HCT116 (cell line): Measurements from ENCODE around the gene MAPK4. TPM values are rescaled to one million over a fixed set of nuclear protein-coding genes. Genes with fewer than 3 reads are reported as not detected.

ENCODE experiments used
- ATAC-seq: fragments of 200-7000 bp; cut with Tn5 transposase; 2 replicates; pipeline ENCODE4 v1.9.1; 2020; ENCODE audit warnings: mild to moderate bottlenecking, moderate library complexity
- BruUV-seq: library from RNA; stranded (reverse); fragments of 400-500 nt; replicated peaks from 2 replicates; lab custom pipeline; 2021; lab: Mats Ljungman, UMichigan
- CTCF ChIA-PET: fragments of 300-600 bp; sonication (Branson Sonifier 250); formaldehyde crosslinking; loops from one replicate; lab custom pipeline; 2021; ENCODE audit warnings: antibody characterized with exemption; lab: Charles Lee
- POLR2A ChIA-PET: fragments of 300-600, 350-600 bp; sonication (Branson Sonifier 250); formaldehyde crosslinking; loops from one replicate; lab custom pipeline; 2021; ENCODE audit warnings: antibody characterized with exemption; lab: Charles Lee
- RAD21 ChIA-PET, 2 experiments: fragments of 300-600 bp; sonication (Branson Sonifier 250); formaldehyde crosslinking; loops; one replicate each; lab custom pipeline; 2023; ENCODE audit warnings: low total read pairs in 2 of 2; ENCODE audit not compliant: uncharacterized antibody in 2 of 2, unreplicated experiment in 2 of 2, low non-redundant PET in 1 of 2; lab: Charles Lee
- DNase-seq: peaks from one replicate; pipeline ENCODE4 v3.0.0-alpha.2; 2010; ENCODE audit warnings: low read depth, low spot score
- H2AFZ ChIP-seq: fragments of 200-600 bp; shearing (Covaris generic), sonication (generic); 2 replicates; pipeline ENCODE4 v1.6.1; 2017; ENCODE audit warnings: low read depth, mixed run types, mixed read lengths, antibody characterized with exemption, low read length; ENCODE audit not compliant: poor library complexity, severe bottlenecking
- H3K27ac ChIP-seq: 2 replicates; pipeline ENCODE4 v1.5.1; 2012; ENCODE audit warnings: low read depth, low read length
- H3K27me3 ChIP-seq: fragments of 200-600 bp; sonication (generic); 2 replicates; pipeline ENCODE4 v1.6.1; 2016; ENCODE audit warnings: mixed run types, low read length, mixed read lengths; ENCODE audit not compliant: insufficient read depth
- H3K36me3 ChIP-seq, 2 experiments: fragments of 200-500 bp in 1 of 2; fragments of 200-600 bp in 1 of 2; sonication (Bioruptor generic) in 1 of 2; sonication (generic) in 1 of 2; 2 replicates each; pipeline versions ENCODE4 v1.5.1 to v1.6.1; 2014 to 2016; ENCODE audit warnings: low read length in 2 of 2, inconsistent platforms in 1 of 2, mixed read lengths in 1 of 2, mixed run types in 1 of 2; ENCODE audit not compliant: insufficient read depth in 2 of 2, control insufficient read depth in 1 of 2
- H3K4me1 ChIP-seq, 2 experiments: fragments of 200-600 bp in 1 of 2; sonication (generic) in 1 of 2; 2 replicates each; pipeline versions ENCODE4 v1.5.1 to v1.6.1; 2012 to 2017; ENCODE audit warnings: low read length in 2 of 2, inconsistent platforms in 1 of 2, mild to moderate bottlenecking in 1 of 2, mixed read lengths in 1 of 2, mixed run types in 1 of 2, moderate library complexity in 1 of 2; ENCODE audit not compliant: insufficient read depth in 2 of 2, control insufficient read depth in 1 of 2
- H3K4me2 ChIP-seq: fragments of 200-600 bp; sonication (generic); 2 replicates; pipeline ENCODE4 v1.6.1; 2017; ENCODE audit warnings: mixed run types, low read length, mixed read lengths
- H3K4me3 ChIP-seq, 2 experiments: fragments of 200-600 bp in 1 of 2; sonication (generic) in 1 of 2; replicated peaks in 1 of 2; 2 replicates each; pipeline ENCODE4 v1.5.1; 2011 to 2016; ENCODE audit warnings: low read length in 2 of 2, control low read depth in 1 of 2, low read depth in 1 of 2, mild to moderate bottlenecking in 1 of 2, mixed read lengths in 1 of 2, mixed run types in 1 of 2
- H3K79me2 ChIP-seq: fragments of 200-600 bp; sonication (generic); 2 replicates; pipeline ENCODE4 v1.6.1; 2017; ENCODE audit warnings: mild to moderate bottlenecking, mixed run types, low read length, moderate library complexity, mixed read lengths; ENCODE audit not compliant: insufficient read depth
- H3K9ac ChIP-seq: fragments of 200-600 bp; sonication (generic); 2 replicates; pipeline ENCODE4 v1.6.1; 2016; ENCODE audit warnings: low read length, mixed read lengths
- H3K9me2 ChIP-seq: fragments of 200-600 bp; sonication (generic), shearing (Covaris generic); 2 replicates; pipeline ENCODE4 v1.6.1; 2017; ENCODE audit warnings: mixed run types, mild to moderate bottlenecking, moderate library complexity; ENCODE audit not compliant: insufficient read depth
- H3K9me3 ChIP-seq, 2 experiments: fragments of 200-500 bp in 1 of 2; fragments of 200-600 bp in 1 of 2; sonication (Bioruptor generic) in 1 of 2; sonication (generic) in 1 of 2; 2 replicates each; pipeline ENCODE4 v1.6.1; 2014 to 2017; ENCODE audit warnings: low read length in 2 of 2, mixed read lengths in 2 of 2, inconsistent platforms in 1 of 2, low read depth in 1 of 2, mild to moderate bottlenecking in 1 of 2, mixed run types in 1 of 2, moderate library complexity in 1 of 2; ENCODE audit not compliant: control insufficient read depth in 1 of 2, insufficient read depth in 1 of 2
- H4K20me1 ChIP-seq: fragments of 200-600 bp; sonication (generic), shearing (Covaris generic); 2 replicates; pipeline ENCODE4 v1.6.1; 2017; ENCODE audit warnings: mixed run types, mild to moderate bottlenecking, moderate library complexity; ENCODE audit not compliant: insufficient read depth
- CEBPB ChIP-seq: IDR thresholded peaks from 2 replicates; pipeline ENCODE4 v1.6.1; 2012; ENCODE audit warnings: low read depth
- EGR1 ChIP-seq: IDR thresholded peaks from 2 replicates; pipeline ENCODE4 v1.6.1; 2012; ENCODE audit warnings: low read depth
- ELF1 ChIP-seq: IDR thresholded peaks from 2 replicates; pipeline ENCODE4 v1.6.1; 2012; ENCODE audit warnings: low read depth, borderline replicate concordance
- EZH2 ChIP-seq: fragments of 200-600 bp; sonication (generic); IDR thresholded peaks from 2 replicates; pipeline ENCODE4 v1.6.1; 2017; ENCODE audit warnings: antibody characterized with exemption, mixed run types
- EZH2phosphoT487 ChIP-seq: fragments of 200-600 bp; IDR thresholded peaks from 2 replicates; pipeline ENCODE4 v1.6.1; 2018; ENCODE audit warnings: antibody characterized with exemption, borderline replicate concordance
- FOSL1 ChIP-seq: IDR thresholded peaks from 2 replicates; pipeline ENCODE4 v1.6.1; 2012; ENCODE audit warnings: low read depth
- JUND ChIP-seq: IDR thresholded peaks from 2 replicates; pipeline ENCODE4 v1.6.1; 2012
- MAX ChIP-seq: IDR thresholded peaks from 2 replicates; pipeline ENCODE4 v1.6.1; 2012
- POLR2A ChIP-seq: IDR thresholded peaks from 2 replicates; pipeline ENCODE4 v1.7.0; 2011; ENCODE audit warnings: borderline replicate concordance; ENCODE audit not compliant: insufficient read depth, insufficient read length; ENCODE audit errors: extremely low read depth
- POLR2AphosphoS5 ChIP-seq: IDR thresholded peaks from 2 replicates; pipeline ENCODE4 v1.6.1; 2011; ENCODE audit warnings: mild to moderate bottlenecking, low read depth, low read length, moderate library complexity
- SP1 ChIP-seq: IDR thresholded peaks from 2 replicates; pipeline ENCODE4 v1.6.1; 2012; ENCODE audit warnings: low read depth
- SRF ChIP-seq: IDR thresholded peaks from 2 replicates; pipeline ENCODE4 v1.6.1; 2012; ENCODE audit warnings: low read depth
- TCF7L2 ChIP-seq: IDR thresholded peaks from 2 replicates; pipeline ENCODE4 v1.7.0; 2011; ENCODE audit warnings: borderline replicate concordance, inconsistent platforms; ENCODE audit not compliant: insufficient read depth, insufficient read length; ENCODE audit errors: extremely low read depth
- YY1 ChIP-seq: IDR thresholded peaks from 2 replicates; pipeline ENCODE4 v1.6.1; 2011; ENCODE audit warnings: low read length, low read depth, moderate library complexity, mild to moderate bottlenecking; ENCODE audit not compliant: insufficient replicate concordance; ENCODE audit errors: extremely low read depth
- ZFX ChIP-seq: fragments of 450-650 bp; IDR thresholded peaks from 2 replicates; pipeline ENCODE4 v1.6.1; 2017
- ZNF274 ChIP-seq: fragments of 200-500 bp; sonication (Bioruptor generic); IDR thresholded peaks from 2 replicates; pipeline ENCODE4 v1.6.1; 2014; ENCODE audit warnings: mild to moderate bottlenecking, low read depth, low read length, inconsistent platforms
- intact Hi-C: fragments of 100-400 bp; cut with micrococcal nuclease; formaldehyde crosslinking; loops from 2 replicates; pipeline ENCODE4 v1.10.0; 2022
- total RNA-seq: library from RNA; stranded (reverse); gene quantifications from one replicate; pipeline ENCODE4 v1.2.1, GENCODE V29; 2021; ENCODE audit not compliant: unreplicated experiment
- TF ChIP-seq, protein P1 (sequence below): IDR thresholded peaks from 2 replicates; pipeline ENCODE4 v1.6.1; 2012; ENCODE audit warnings: low read depth
- TF ChIP-seq, protein P2 (sequence below): IDR thresholded peaks from 2 replicates; pipeline ENCODE4 v1.6.1; 2012
- TF ChIP-seq, protein P3 (sequence below), 3 experiments: fragments of 200-600 bp in 1 of 3; sonication (generic) in 1 of 3; IDR thresholded peaks in 2 of 3; conservative IDR thresholded peaks in 1 of 3; 2 replicates each; pipeline ENCODE4 v1.5.1; 2012 to 2017; ENCODE audit warnings: low read depth in 2 of 3, low read length in 2 of 3, antibody characterized with exemption in 1 of 3, borderline replicate concordance in 1 of 3, control low read depth in 1 of 3, mild to moderate bottlenecking in 1 of 3, mixed read lengths in 1 of 3, mixed run types in 1 of 3, moderate library complexity in 1 of 3; ENCODE audit not compliant: insufficient read depth in 1 of 3

The MAPK4 gene
- total RNA-seq, 1 experiment from 2014 or later, result 0.89 TPM

DNA sequence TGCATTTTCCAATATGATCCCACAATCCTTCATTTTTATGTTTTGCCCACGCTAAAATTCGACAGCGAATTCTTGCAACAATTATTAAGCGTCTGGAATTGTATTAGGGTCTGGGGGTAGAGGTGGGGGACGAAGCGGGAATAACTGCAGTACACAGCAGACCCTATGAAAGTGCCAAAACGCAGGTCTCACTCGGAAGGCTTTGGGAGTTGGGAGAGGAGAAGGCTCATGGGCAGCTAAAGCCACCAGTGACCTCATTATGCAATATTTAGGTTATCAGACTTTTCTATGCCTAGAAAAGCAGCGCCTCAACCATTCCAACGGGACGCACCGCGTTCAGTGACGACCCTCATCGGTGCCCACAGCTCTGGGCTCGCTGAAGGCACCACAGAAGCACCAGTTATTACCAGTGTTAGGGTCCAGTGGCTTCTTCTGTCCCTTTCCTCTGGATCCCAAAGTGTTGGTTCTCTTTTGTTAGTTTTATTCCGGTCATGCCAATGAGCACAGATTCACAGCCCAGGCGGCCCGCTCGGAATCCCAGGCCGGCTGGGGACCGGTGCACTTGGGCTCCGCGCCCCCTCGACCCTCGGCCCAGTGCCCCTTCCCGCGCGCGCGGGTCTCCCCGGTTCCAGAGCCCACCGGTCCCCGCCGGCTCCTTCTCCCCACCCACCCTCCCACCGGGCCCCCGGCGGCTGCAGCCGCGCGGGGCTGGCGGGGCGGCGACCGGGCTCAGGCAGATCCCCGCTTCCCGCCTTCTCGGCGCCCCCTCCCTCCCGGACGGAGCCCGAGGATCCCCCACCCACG is 737 bp upstream of the MAPK4 start:
- H3K4me1 ChIP-seq, result no peaks in the 10 kb centered on the region; a peak in 1 of 4 replicates
- no peak for ATAC-seq
- RAD21 ChIA-PET, result no interaction called here
- no peak overlapping the region for H3K9ac ChIP-seq
- H3K4me3 ChIP-seq, result no peak overlapping the region; a peak in 2 of 4 replicates
- no peaks in the 10 kb centered on the region for H3K79me2 ChIP-seq
- POLR2A ChIA-PET, result no interaction called here
- no peak overlapping the region for H3K27ac ChIP-seq
- no peaks in the 10 kb centered on the region for H3K36me3 ChIP-seq
- no TSS peak for BruUV-seq
- DNase-seq, result no peak
- TF ChIP-seq ELF1, result no peak
- no peak for TF ChIP-seq EGR1
- TF ChIP-seq, protein P1, sequence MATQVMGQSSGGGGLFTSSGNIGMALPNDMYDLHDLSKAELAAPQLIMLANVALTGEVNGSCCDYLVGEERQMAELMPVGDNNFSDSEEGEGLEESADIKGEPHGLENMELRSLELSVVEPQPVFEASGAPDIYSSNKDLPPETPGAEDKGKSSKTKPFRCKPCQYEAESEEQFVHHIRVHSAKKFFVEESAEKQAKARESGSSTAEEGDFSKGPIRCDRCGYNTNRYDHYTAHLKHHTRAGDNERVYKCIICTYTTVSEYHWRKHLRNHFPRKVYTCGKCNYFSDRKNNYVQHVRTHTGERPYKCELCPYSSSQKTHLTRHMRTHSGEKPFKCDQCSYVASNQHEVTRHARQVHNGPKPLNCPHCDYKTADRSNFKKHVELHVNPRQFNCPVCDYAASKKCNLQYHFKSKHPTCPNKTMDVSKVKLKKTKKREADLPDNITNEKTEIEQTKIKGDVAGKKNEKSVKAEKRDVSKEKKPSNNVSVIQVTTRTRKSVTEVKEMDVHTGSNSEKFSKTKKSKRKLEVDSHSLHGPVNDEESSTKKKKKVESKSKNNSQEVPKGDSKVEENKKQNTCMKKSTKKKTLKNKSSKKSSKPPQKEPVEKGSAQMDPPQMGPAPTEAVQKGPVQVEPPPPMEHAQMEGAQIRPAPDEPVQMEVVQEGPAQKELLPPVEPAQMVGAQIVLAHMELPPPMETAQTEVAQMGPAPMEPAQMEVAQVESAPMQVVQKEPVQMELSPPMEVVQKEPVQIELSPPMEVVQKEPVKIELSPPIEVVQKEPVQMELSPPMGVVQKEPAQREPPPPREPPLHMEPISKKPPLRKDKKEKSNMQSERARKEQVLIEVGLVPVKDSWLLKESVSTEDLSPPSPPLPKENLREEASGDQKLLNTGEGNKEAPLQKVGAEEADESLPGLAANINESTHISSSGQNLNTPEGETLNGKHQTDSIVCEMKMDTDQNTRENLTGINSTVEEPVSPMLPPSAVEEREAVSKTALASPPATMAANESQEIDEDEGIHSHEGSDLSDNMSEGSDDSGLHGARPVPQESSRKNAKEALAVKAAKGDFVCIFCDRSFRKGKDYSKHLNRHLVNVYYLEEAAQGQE, result no peak
- no peak for TF ChIP-seq EZH2
- no peak for TF ChIP-seq MAX
- TF ChIP-seq ZNF274, result no peak
- no peak for TF ChIP-seq POLR2A
- no peak for TF ChIP-seq SRF
- TF ChIP-seq JUND, result no peak
- TF ChIP-seq TCF7L2, result no peak
- TF ChIP-seq, protein P2, sequence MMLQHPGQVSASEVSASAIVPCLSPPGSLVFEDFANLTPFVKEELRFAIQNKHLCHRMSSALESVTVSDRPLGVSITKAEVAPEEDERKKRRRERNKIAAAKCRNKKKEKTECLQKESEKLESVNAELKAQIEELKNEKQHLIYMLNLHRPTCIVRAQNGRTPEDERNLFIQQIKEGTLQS, result no peak
- TF ChIP-seq YY1, result no peak
- TF ChIP-seq ZFX, result no peak
- TF ChIP-seq FOSL1, result no peak
- TF ChIP-seq EZH2phosphoT487, result no peak
- no peak for TF ChIP-seq POLR2AphosphoS5
- no peak for TF ChIP-seq SP1
- TF ChIP-seq CEBPB, result no peak
- TF ChIP-seq, protein P3, sequence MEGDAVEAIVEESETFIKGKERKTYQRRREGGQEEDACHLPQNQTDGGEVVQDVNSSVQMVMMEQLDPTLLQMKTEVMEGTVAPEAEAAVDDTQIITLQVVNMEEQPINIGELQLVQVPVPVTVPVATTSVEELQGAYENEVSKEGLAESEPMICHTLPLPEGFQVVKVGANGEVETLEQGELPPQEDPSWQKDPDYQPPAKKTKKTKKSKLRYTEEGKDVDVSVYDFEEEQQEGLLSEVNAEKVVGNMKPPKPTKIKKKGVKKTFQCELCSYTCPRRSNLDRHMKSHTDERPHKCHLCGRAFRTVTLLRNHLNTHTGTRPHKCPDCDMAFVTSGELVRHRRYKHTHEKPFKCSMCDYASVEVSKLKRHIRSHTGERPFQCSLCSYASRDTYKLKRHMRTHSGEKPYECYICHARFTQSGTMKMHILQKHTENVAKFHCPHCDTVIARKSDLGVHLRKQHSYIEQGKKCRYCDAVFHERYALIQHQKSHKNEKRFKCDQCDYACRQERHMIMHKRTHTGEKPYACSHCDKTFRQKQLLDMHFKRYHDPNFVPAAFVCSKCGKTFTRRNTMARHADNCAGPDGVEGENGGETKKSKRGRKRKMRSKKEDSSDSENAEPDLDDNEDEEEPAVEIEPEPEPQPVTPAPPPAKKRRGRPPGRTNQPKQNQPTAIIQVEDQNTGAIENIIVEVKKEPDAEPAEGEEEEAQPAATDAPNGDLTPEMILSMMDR (IDR thresholded peaks at IDR 0.05 in 2 of 3, conservative IDR thresholded peaks at IDR 0.05 in 1 of 3; ENCODE audit: borderline replicate concordance in 1 of 3, insufficient read depth in 1 of 3, low read depth in 2 of 3, low read length in 2 of 3), result no peak
- H4K20me1 ChIP-seq, result no peaks in the 10 kb centered on the region
- H3K9me2 ChIP-seq, result no peaks in the 10 kb centered on the region
- no peak overlapping the region for H2AFZ ChIP-seq
- CTCF ChIA-PET, result no interaction called here
- intact Hi-C loops, result no loop called here
- peaks cover 25% of the 10 kb centered on the region for H3K27me3 ChIP-seq
- H3K9me3 ChIP-seq, result peaks cover 0 to 7% of the 10 kb centered on the region in 2 experiments; a peak in 1 of 4 replicates
- H3K4me2 ChIP-seq, result peak overlapping the region; percentile 56
